ENCODE results near the gene RALGAPA2.

- TF ChIP-seq CTCF (IDR thresholded peaks at IDR 0.05), result no peak
- no peak for TF ChIP-seq POLR2A (IDR thresholded peaks at IDR 0.05)
Measured at GRCh38 chr20:20501128-20501527, 211.3 kb downstream of the RALGAPA2 start.

Data from testis (tissue), 2 donors.